Duodenal mucosa (tissue), 2 donors: Measurements from ENCODE around the gene DPP4.

Experiments used
- H3K27ac ChIP-seq: one replicate; pipeline ENCODE4 v1.7.0; 2013; ENCODE audit warnings: low read depth, low read length
- H3K27me3 ChIP-seq, 2 donors: one replicate each; pipeline ENCODE4 v1.7.0; 2013; ENCODE audit warnings: low read length in 2 of 2, control low read depth in 1 of 2; ENCODE audit not compliant: insufficient read depth in 2 of 2, control insufficient read depth in 1 of 2
- H3K36me3 ChIP-seq, 2 donors: one replicate each; pipeline ENCODE4 v1.7.0; 2013; ENCODE audit warnings: low read length in 2 of 2, control low read depth in 1 of 2; ENCODE audit not compliant: insufficient read depth in 2 of 2, control insufficient read depth in 1 of 2
- H3K4me1 ChIP-seq, 2 donors: one replicate each; pipeline ENCODE4 v1.7.0; 2013; ENCODE audit warnings: low read length in 2 of 2, control low read depth in 1 of 2; ENCODE audit not compliant: insufficient read depth in 2 of 2, control insufficient read depth in 1 of 2
- H3K4me3 ChIP-seq, 2 donors: one replicate each; pipeline ENCODE4 v1.7.0; 2013; ENCODE audit warnings: low read length in 2 of 2, low read depth in 1 of 2
- H3K9ac ChIP-seq, 2 donors: one replicate each; pipeline ENCODE4 v1.7.0; 2013; ENCODE audit warnings: low read length in 2 of 2, low read depth in 1 of 2
- H3K9me3 ChIP-seq, 2 donors: one replicate each; pipeline ENCODE4 v1.7.0; 2013; ENCODE audit warnings: low read length in 2 of 2, control low read depth in 1 of 2; ENCODE audit not compliant: control insufficient read depth in 1 of 2

DPP4 gene

DNA sequence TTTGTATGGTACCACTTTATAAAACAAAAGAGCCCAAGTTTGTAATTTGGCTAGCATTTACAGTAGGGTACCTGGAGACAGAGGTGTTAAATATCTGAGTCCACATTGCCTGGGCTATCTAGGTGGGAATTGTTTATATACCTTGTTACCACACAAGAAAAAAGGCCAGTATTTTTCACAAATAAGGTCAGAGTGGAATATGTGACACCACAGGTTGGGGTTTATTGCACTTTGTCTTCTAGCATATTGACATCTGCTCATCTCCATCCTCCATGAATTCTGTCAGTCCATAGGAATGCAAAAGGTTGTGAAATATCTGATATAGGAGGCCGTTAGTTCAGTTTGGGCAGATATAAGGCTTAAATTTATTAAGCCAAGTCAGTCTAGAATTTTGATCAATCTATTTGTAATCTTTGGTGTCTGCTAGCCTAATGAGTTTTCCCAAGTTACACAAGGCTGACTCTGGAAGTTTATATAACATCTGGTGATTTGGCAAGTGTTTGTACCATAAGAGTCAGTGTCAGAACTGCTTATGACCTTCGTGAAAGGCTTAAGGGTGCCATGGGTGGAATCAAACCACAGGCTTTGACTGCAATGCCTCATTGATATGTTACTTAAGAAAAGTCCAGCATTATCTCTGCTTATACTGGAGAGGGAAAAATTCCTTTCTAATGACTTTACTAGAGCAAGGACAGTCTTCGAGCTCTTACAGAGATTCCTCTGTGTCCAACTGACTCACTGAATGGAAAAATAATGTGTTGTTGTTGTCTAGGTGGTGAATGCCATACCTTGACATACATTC, 11.3 kb upstream of the DPP4 start:
- Histone ChIP-seq H3K9me3 (no peaks in the 10 kb centered on the region), H3K4me1 (peaks cover 13 to 18% of the 10 kb centered on the region in 2 donors), H3K4me3 (no peak overlapping the region), H3K36me3 (no peaks in the 10 kb centered on the region), H3K27me3 (no peaks in the 10 kb centered on the region), H3K9ac (no peak overlapping the region), H3K27ac (no peak overlapping the region)

DNA sequence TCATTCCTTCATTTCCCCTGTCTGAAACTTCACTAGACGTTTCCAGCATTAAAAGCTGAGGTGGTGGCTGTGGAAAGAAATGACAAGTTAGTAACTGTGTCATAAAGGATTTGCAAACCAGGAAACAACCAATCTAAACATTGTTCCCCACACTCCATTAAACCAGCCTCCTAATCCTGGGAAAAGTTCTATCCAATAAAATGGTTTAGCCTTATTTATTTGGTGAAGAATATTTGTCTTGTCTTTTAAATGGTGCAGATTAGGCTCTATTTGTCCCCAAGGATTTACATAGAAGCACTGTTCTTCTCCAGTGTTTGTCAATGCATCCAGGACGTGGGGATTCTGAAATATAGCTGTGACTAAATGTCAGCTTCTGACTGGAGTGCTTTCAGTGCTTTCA, 10.5 kb upstream of the DPP4 start:
- peaks cover 5 to 11% of the 10 kb centered on the region in 2 donors for H3K4me1 ChIP-seq
- no peaks in the 10 kb centered on the region for H3K36me3 ChIP-seq
- peaks cover 0 to 5% of the 10 kb centered on the region in 2 donors for H3K9me3 ChIP-seq
- no peak overlapping the region for H3K9ac ChIP-seq
- H3K27me3 ChIP-seq: no peaks in the 10 kb centered on the region
- no peak overlapping the region for H3K27ac ChIP-seq
- no peak overlapping the region for H3K4me3 ChIP-seq

DNA sequence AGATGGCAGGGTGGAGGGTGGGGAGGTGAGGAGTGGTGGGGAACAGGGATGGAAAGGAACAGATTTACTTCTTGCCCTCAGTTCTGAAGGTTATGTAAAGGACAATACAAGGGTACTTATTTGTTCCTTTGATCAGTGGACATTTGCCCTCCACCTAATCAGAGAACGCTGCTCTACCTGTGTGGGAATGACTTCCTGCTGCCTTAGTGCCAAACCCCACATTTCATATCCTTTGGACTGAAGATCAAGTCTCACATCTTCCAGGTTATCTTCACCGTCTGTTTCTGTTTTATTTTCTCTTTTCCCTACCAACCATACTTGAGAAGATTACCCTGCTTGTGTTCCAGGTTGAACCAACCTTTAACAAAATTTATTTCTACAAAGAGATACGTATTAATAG, 8.7 kb upstream of the DPP4 start:
- no peak overlapping the region for H3K4me3 ChIP-seq

DNA sequence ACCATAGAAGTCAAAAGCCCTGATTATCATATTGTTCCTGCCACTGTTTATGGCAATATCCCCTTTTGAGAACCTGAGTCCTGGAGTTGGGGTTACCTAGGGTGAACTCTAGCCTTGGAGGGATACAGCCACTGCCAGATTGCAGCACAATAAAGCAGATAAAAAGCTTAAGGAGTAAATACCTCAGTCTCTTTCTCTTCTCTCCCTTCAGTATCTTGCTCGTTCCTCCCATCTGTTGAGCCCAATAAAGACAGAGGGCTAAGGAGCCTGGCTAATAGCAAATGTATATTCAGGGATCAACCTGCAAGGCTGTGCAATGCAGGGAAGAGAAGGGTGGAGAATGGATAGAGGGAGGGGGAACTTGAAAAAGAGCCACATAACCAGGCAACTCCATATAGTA, 8.0 kb upstream of the DPP4 start:
- Histone ChIP-seq H3K27ac (no peak overlapping the region), H3K4me1 (peaks cover 0 to 9% of the 10 kb centered on the region in 2 donors), H3K36me3 (no peaks in the 10 kb centered on the region), H3K9ac (no peak overlapping the region), H3K9me3 (peaks cover 8 to 9% of the 10 kb centered on the region in 2 donors), H3K4me3 (no peak overlapping the region), H3K27me3 (no peaks in the 10 kb centered on the region)

More for the DNA sequence above, 8.7 kb upstream of the DPP4 start:
- peaks cover 0 to 9% of the 10 kb centered on the region in 2 donors for H3K4me1 ChIP-seq
- H3K9ac ChIP-seq: no peak overlapping the region
- H3K36me3 ChIP-seq: no peaks in the 10 kb centered on the region
- no peak overlapping the region for H3K27ac ChIP-seq
- no peaks in the 10 kb centered on the region for H3K27me3 ChIP-seq
- peaks cover 8 to 9% of the 10 kb centered on the region in 2 donors for H3K9me3 ChIP-seq

DNA sequence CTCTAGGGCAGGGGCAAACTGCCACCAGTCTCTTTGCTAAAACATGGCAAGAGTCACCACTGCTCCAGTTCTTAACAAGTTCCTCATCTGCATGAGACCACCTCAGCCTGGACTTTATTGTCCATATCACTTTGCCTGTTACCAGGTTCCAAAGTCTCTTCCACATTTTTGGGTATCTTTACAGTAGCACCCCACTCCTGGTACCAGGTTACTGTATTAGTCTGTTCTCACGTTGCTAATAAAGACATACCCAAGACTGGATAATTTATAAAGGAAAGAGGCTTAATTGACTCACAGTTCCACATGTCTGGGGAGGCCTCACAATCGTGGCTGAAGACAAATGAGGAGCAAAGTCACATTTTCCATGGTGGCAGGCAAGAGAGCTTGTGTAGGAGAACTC, 5.5 kb upstream of the DPP4 start:
- Histone ChIP-seq H3K4me3 (no peak overlapping the region), H3K9ac (no peak overlapping the region), H3K27ac (no peak overlapping the region), H3K36me3 (no peaks in the 10 kb centered on the region), H3K27me3 (no peaks in the 10 kb centered on the region), H3K4me1 (peaks cover 7 to 18% of the 10 kb centered on the region in 2 donors), H3K9me3 (peaks cover 8 to 9% of the 10 kb centered on the region in 2 donors)

DNA sequence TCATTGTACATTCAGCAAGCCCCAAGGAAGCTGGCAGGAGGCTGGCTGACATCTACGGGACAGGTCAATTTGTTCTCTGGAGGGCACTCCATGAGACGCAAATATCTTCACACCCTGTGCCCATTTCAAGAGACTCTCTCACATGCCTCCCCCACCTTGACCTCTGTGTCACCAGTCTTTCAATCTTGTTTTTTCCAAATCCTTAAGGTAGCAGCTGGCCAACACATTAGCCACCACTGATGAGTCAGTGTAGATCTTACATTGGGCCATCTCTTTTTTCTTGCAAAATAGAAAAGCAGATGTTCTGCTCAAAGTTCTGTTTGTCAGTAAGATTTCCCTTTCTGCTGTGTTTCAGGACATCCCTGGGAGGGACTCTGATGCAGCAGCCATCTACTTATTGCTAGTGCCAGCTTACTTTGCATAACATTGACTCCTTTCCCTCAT, 1.7 kb upstream of the DPP4 start:
- Histone ChIP-seq H3K27ac (no peak overlapping the region), H3K27me3 (no peaks in the 10 kb centered on the region), H3K9me3 (peaks cover 8 to 9% of the 10 kb centered on the region in 2 donors), H3K36me3 (no peaks in the 10 kb centered on the region), H3K4me3 (no peak overlapping the region), H3K4me1 (peaks cover 21 to 24% of the 10 kb centered on the region in 2 donors), H3K9ac (no peak overlapping the region)

DNA sequence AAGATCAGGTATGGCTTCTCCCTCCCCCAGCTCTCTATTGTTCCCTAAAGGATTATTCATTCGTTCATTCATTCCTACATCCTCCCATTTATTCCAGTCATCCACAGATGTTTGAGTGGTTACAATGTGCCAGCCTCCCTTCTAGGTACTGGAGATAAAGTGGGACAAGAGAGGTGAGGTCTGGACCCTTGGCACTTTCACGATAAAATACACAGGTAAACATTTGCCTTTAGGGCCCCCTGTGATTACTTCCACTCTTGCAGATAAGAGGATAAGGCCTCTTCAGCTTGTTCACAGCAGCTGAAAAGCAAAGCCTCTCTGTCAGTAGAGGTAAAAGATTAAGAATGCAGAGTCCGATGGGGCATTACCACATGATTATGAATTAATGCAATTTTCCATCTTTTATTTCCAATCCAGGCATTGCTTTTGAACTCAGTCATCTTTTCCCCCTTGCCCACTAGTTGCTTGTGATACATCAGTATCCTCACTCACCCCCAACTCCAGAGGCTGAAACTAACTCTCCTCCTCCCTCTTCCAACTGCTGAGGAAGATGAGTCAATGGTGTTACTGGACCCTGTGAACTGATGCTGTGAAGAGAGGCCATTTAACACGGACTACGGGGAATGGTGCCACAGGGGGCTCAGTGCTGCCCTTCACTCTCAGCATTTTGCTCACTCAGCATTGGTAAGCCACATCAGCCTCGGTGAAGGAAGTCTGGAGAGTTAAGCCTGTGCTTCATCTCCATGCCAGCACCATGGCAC, 1.1 kb upstream of the DPP4 start:
- H3K27me3 ChIP-seq: no peaks in the 10 kb centered on the region
- H3K27ac ChIP-seq: no peak overlapping the region
- H3K4me3 ChIP-seq: peak overlapping the region in 1 of 2 donors; percentile 74
- H3K36me3 ChIP-seq: no peaks in the 10 kb centered on the region
- no peak overlapping the region for H3K9ac ChIP-seq
- H3K4me1 ChIP-seq: peaks cover 21 to 30% of the 10 kb centered on the region in 2 donors
- H3K9me3 ChIP-seq: peaks cover 8 to 9% of the 10 kb centered on the region in 2 donors

DNA sequence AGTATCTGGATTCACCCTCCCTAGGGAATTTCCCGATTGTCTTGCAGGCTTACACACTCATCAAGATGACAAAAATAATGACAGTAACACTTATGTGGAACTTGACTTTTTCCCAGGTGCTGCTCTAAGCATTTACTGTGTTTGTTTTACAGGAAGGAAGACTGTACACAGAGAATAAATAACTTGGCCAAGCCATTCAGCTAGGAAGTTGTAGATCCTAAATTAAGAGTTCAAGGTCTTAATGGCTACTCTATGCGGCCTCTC, 549 bp upstream of the DPP4 start:
- no peaks in the 10 kb centered on the region for H3K27me3 ChIP-seq
- H3K9me3 ChIP-seq: peaks cover 5 to 8% of the 10 kb centered on the region in 2 donors
- H3K27ac ChIP-seq: no peak overlapping the region
- peak overlapping the region; percentile 58 to 74 for H3K4me3 ChIP-seq
- H3K9ac ChIP-seq: peak overlapping the region in 1 of 2 donors; percentile 34
- H3K4me1 ChIP-seq: peaks cover 21 to 31% of the 10 kb centered on the region in 2 donors
- no peaks in the 10 kb centered on the region for H3K36me3 ChIP-seq

DNA sequence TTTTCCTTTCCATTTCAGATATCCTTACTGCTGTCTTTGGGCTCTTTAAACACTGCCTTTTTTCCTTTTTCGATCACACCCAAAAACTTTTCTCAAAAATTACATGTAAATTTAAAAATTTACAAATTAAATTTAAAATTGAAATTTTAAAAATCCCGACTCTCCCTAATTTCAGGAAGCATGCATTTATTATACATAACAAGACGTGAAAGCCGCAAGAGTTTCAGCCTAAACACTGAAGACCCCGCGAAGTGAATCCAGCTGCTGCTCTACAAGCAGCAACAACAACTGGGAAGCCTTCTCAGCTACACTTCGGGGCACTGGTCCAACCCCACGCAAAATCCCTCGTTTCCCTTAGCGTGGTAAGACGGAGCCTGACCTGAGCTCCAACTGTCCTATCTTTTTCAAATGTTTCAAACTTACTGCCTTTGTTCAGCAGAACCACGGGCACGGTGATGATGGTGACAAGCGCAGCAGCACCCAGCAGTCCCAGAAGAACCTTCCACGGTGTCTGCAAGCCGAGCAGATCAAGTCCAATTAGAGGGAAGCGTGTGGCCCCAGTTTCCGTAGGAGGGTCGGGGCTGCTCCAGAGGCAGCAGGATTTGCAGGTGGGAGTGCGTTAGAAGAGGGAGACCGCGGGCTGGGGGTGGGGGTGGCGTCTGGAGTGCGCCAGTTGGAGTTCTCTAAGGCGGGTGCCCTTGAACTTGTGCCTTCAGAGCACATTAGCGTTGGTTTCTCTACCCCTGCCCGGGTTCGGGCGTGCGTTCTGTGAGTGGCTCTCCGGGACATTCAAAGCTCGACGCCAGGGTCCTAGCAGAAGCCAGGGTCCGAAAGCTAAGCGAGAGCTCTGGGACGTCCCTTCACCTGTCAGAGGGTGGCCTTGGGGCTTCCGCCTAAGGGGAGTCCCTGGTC, 783 bp downstream of the DPP4 start:
- H3K27ac ChIP-seq: peak overlapping the region; percentile 28
- H3K36me3 ChIP-seq: no peaks in the 10 kb centered on the region
- H3K4me1 ChIP-seq: peaks cover 25 to 39% of the 10 kb centered on the region in 2 donors
- no peaks in the 10 kb centered on the region for H3K9me3 ChIP-seq
- H3K27me3 ChIP-seq: no peaks in the 10 kb centered on the region
- H3K4me3 ChIP-seq: peak overlapping the region; percentile 74 to 84
- peak overlapping the region; percentile 62 to 84 for H3K9ac ChIP-seq
